Naive thymus-derived CD8-positive, alpha-beta T cell (primary cell): Measurements from ENCODE around the gene B3GALT4. TPM values are rescaled to one million over a fixed set of nuclear protein-coding genes. Genes with fewer than 3 reads are reported as not detected.

ENCODE experiments used
- ATAC-seq, 2 donors: fragments of 150-1000 bp; cut with Tn5 transposase in 1 of 2; sonication (Bioruptor Pico), chemical (Tn5 transposase) in 1 of 2; 1 replicate in 1 of 2; 2 replicates in 1 of 2; pipeline ENCODE4 v1.10.0; 2021; ENCODE audit warnings: mild to moderate bottlenecking in 2 of 2, moderate library complexity in 2 of 2
- POLR2A ChIA-PET: fragments of 350-600 bp; sonication (Branson Sonifier 250); formaldehyde crosslinking; loops from one replicate; lab custom pipeline; 2021; ENCODE audit warnings: antibody characterized with exemption; lab: Charles Lee
- DNase-seq, 10 donors: peaks; one replicate each; pipeline versions ENCODE4 v3.0.0 to v3.0.0-alpha.2; 2020 to 2022
- H3K27ac Mint-ChIP-seq, 10 donors: one replicate each; pipeline ENCODE4 v1.8.0; 2020 to 2022; ENCODE audit warnings: mild to moderate bottlenecking in 10 of 10, mixed read lengths in 10 of 10, moderate library complexity in 4 of 10, inconsistent platforms in 1 of 10
- H3K27me3 Mint-ChIP-seq, 5 donors: one replicate each; pipeline ENCODE4 v1.8.0; 2021 to 2022; ENCODE audit warnings: mixed read lengths in 5 of 5
- H3K36me3 Mint-ChIP-seq, 3 donors: one replicate each; pipeline ENCODE4 v1.8.0; 2020 to 2022; ENCODE audit warnings: mixed read lengths in 3 of 3, mild to moderate bottlenecking in 2 of 3, inconsistent platforms in 1 of 3
- H3K4me1 Mint-ChIP-seq, 4 donors: one replicate each; pipeline ENCODE4 v1.8.0; 2021 to 2022; ENCODE audit warnings: mixed read lengths in 4 of 4
- H3K4me3 Mint-ChIP-seq, 10 donors: one replicate each; pipeline ENCODE4 v1.8.0; 2020 to 2022; ENCODE audit warnings: mild to moderate bottlenecking in 10 of 10, mixed read lengths in 10 of 10, moderate library complexity in 6 of 10, inconsistent platforms in 1 of 10
- H3K9me3 Mint-ChIP-seq, 9 donors: one replicate each; pipeline ENCODE4 v1.8.0; 2020 to 2022; ENCODE audit warnings: mixed read lengths in 9 of 9, mild to moderate bottlenecking in 3 of 9, inconsistent platforms in 1 of 9, moderate library complexity in 1 of 9
- polyA plus RNA-seq, 3 donors: library from polyadenylated mRNA; unstranded; fragments of 300-500 nt; fragmentation: Illumina TruSeq; gene quantifications; one replicate each; pipeline ENCODE4 v1.2.3, GENCODE V29; 2021
- total RNA-seq, 8 experiments: library from RNA in 2 of 8; stranded (reverse) in 2 of 8; gene quantifications; one replicate each; pipeline ENCODE4 v1.2.3 and lab custom pipeline; 2021 to 2026

B3GALT4 gene
- total and polyA plus RNA-seq, 5 experiments from 2014 or later: 14.5 to 41.9 (median 20.4) TPM

DNA sequence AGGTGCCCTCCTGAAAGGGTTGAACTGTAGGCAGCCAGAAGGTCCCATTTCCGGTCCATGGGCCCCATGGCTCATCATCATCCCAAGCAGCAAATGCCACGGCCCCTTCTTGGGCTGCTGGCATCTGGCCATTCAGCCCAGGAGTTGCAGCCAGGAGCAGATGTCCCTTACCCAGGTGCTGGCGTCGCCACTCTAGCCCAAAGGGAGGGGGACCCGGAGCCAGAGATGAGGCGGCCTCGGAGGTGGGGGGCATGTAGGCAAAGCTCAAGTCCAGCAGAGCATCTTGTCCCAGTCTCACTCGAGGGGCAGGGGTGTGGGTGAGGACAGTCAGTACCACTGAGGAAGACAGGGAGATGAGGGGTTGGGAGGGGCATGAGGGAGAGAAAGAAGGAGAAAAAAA lies 28.1 kb downstream of the B3GALT4 start:
- H3K36me3 Mint-ChIP-seq: peaks cover 0 to 85% (median 4%) of the 10 kb centered on the region in 3 donors
- POLR2A ChIA-PET: interaction anchor here (1.2 kb wide), 1 partner anchor 34 kb away, joined by 6 read pairs; the partner anchor contains the start of genes RPS18 and VPS52
- peak overlapping the region in 5 of 10 donors; percentile 23 to 75 (median 44) for H3K27ac Mint-ChIP-seq
- H3K4me3 Mint-ChIP-seq: no peak overlapping the region
- ATAC-seq (no peak), DNase-seq (no peak)
- H3K4me1 Mint-ChIP-seq: peaks cover 20 to 59% (median 51%) of the 10 kb centered on the region in 4 donors
- H3K9me3 Mint-ChIP-seq: no peaks in the 10 kb centered on the region
- no peaks in the 10 kb centered on the region for H3K27me3 Mint-ChIP-seq

DNA sequence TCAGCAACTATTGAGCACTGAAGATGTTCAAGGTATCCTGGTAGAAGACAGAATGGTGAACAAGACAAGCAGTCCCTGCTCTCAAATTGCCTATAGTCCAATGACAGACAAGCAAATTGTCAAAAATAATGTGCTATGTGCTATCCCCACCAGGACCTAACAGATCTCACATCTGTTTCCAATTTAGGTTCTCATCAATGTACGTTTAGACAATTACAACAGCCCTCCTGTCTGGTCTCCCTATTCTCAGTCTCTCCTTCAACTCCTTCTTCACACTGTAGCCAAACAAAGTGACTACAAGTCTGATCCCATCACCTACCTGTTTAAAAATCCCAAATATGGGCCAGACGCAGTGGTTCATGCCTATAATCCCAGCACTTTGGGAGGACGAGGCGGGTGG lies 29.4 kb downstream of the B3GALT4 start:
- Mint-ChIP-seq H3K27ac (peak overlapping the region in 8 of 10 donors; percentile 10 to 68 (median 47)), H3K9me3 (no peaks in the 10 kb centered on the region), H3K36me3 (peaks cover 0 to 84% (median 4%) of the 10 kb centered on the region in 3 donors), H3K27me3 (no peaks in the 10 kb centered on the region), H3K4me3 (no peak overlapping the region), H3K4me1 (peaks cover 18 to 58% (median 48%) of the 10 kb centered on the region in 4 donors)
- ATAC-seq (no peak), DNase-seq (no peak)
- POLR2A ChIA-PET: interaction anchor here (0.7 to 1.4 kb wide), 3 partner anchors 13 to 272 kb away, joined by 3 to 6 read pairs (median 3); partner anchors contain the start of genes RPS18 and VPS52

DNA sequence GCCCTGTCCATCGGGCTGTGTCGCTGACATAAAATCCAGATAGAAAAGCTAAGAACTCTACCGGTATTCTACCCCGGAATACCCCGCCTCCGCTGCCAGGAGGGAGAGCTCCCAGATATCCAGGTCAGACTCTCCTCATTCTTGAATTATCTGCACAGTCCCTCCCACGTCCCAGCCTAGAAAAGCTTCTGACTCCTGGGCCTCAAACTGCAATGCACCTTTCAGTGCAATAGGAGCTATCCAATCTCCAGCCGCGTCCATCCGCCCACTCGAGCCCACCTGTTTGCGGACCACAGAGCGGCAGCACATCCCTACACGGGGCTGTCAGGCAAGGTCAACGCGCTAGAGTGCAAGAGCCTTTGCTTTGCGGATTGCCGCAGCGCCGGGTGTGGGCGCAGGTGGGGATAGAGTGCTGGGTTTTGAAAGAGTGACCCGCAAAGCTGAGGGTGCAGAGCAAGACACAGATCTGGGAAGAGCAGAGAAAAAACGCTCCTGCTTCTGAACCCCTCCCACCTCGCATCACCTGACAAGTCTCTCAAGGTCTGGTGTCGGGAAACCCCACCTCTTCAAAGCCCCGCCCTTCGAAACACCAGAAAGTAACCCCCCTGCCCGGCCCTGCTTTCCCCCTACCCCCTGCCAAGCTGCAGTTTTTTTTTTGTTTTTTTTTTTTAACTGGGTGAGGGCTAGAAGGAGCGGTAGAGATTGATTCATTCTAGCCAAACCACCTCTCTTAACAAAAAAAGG lies 35.6 kb downstream of the B3GALT4 start:
- Mint-ChIP-seq H3K4me1 (peaks cover 17 to 70% (median 65%) of the 10 kb centered on the region in 4 donors), H3K9me3 (no peaks in the 10 kb centered on the region), H3K27me3 (no peaks in the 10 kb centered on the region), H3K4me3 (peak overlapping the region; percentile 95 to 99 (median 98)), H3K27ac (peak overlapping the region; percentile 95 to 100 (median 98)), H3K36me3 (peaks cover 0 to 40% (median 3%) of the 10 kb centered on the region in 3 donors)
- POLR2A ChIA-PET: interaction anchor here (0.5 to 4.9 kb wide), 21 partner anchors 11 to 343 kb away, joined by 3 to 89 read pairs (median 7); partner anchors contain the start of genes B3GALT4, CUTA, PFDN6 and RGL2
- ATAC-seq (peak; percentile 44 to 49), DNase-seq (peak; percentile 66 to 92 (median 85))

DNA sequence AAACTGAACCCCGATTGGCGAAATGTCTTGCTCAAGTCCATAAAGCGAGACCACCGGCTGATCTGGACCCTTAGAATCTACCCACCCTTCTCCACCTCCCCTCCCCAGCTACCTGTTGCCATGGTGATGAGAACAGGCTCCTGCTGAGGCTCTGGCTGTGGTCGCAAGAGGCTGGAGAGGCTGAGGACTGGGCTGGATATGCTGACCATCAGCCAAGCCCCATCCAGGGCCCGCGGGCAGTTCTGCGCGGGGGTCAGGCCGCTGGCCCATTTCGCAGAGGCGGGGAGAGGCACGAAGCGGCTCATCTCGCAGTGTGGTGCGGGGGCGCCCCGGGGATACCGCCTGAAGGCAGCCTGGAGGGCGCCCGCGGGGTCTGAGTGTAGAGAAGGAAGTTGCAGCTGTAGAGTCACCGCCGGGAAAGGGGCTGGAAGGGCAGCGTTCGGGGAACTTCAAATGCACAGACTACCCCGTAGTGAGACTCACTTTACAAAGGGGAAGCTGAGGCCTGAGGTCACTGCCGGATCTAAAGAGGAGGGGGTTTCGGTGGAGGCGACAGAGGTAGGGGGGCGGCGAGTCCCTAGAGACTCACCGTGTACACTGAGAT lies 36.3 kb downstream of the B3GALT4 start:
- H3K36me3 Mint-ChIP-seq: peaks cover 0 to 40% (median 4%) of the 10 kb centered on the region in 3 donors
- DNase-seq (peak in 6 of 10 donors; percentile 26 to 44 (median 42)), ATAC-seq (peak; percentile 6 to 15)
- peak overlapping the region; percentile 95 to 99 (median 98) for H3K4me3 Mint-ChIP-seq
- peaks cover 18 to 71% (median 65%) of the 10 kb centered on the region in 4 donors for H3K4me1 Mint-ChIP-seq
- POLR2A ChIA-PET: interaction anchor here (0.5 to 4.9 kb wide), 21 partner anchors 11 to 343 kb away, joined by 3 to 89 read pairs (median 6); partner anchors contain the start of genes B3GALT4, CUTA, PFDN6 and RGL2
- H3K9me3 Mint-ChIP-seq: no peaks in the 10 kb centered on the region
- H3K27me3 Mint-ChIP-seq: no peaks in the 10 kb centered on the region
- H3K27ac Mint-ChIP-seq: peak overlapping the region; percentile 95 to 100 (median 98)

DNA sequence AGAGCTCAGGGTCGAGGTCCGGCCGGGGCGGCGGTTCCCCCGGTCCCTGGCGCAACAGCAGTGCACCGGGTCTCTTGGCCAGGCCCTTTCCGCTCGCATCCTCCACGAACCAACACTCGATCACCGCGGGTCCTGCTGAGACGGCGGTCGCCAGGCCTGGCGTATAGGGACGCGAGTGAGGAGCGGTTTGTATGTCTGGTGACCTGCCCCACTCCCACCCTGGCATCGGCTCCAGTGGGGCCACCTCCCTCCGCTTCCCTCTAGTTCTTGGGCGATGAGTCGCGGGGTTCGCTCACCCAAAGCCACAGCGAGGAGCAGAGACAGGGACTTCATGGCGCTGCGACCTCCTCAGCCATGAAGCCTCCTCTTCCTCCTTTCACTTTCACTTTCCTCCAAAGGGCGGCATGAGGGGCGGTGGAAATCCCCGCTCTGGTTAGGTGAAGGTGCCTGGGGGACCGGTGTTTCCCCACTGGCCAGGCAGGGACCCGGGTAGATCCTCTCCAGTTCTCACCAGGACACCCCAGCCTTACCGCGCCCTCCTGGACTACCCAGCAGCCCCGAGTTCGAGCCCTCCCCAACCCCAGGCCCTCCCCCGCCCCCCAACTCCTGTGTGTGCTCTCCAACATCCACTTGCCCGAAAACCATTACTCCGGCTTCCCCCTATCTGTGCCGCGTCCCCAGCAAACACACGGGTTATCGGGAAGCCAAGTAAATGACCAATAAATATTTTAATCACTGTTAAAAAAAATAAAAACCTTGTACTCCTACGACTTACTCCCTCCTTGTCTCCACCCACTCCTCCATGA lies 37.0 kb downstream of the B3GALT4 start, which contains the start of gene TAPBP:
Gene TAPBP, minus strand, starts transcription at position 370 of the 806 bp plus-strand sequence. Its CDS starts 37 bp downstream, at position 333.
- Mint-ChIP-seq H3K4me1 (peaks cover 18 to 71% (median 65%) of the 10 kb centered on the region in 4 donors), H3K9me3 (no peaks in the 10 kb centered on the region), H3K27me3 (no peaks in the 10 kb centered on the region), H3K27ac (peak within 1 kb of the TSS; percentile 95 to 100 (median 98)), H3K36me3 (peaks cover 0 to 39% (median 9%) of the 10 kb centered on the region in 3 donors), H3K4me3 (peak within 1 kb of the TSS; percentile 95 to 99 (median 98))
- DNase-seq: peak; percentile 75 to 92 (median 88)
- peak; percentile 61 to 66 for ATAC-seq
- POLR2A ChIA-PET: interaction anchor here (0.9 to 5.3 kb wide), 18 partner anchors 12 to 344 kb away, joined by 3 to 141 read pairs (median 9); partner anchors contain the start of genes B3GALT4, CUTA, PFDN6 and RGL2

DNA sequence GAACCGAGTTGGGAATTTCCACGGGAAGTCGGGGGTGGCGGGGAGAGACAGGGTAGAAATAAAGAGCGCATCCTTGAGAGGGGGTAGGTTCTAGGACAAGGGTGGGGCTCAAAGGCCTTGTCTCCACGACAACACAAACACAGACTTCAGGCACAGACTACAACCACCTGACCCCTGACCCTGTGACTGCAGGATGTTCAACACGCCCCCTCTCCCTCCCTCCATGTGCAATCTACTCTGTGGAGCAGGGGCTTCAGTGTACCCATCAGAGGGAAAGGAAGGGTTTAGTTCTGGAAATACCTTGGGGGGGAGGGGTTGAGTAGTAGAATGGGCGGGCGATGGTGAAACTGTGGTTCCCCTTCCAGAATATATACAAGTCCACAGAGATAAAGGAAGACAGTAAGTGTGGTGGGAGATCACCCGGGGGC lies 37.6 kb downstream of the B3GALT4 start:
- POLR2A ChIA-PET: interaction anchor here (1.1 to 5.3 kb wide), 3 partner anchors 10 to 37 kb away, joined by 4 to 141 read pairs (median 30); partner anchors contain the start of gene B3GALT4

DNA sequence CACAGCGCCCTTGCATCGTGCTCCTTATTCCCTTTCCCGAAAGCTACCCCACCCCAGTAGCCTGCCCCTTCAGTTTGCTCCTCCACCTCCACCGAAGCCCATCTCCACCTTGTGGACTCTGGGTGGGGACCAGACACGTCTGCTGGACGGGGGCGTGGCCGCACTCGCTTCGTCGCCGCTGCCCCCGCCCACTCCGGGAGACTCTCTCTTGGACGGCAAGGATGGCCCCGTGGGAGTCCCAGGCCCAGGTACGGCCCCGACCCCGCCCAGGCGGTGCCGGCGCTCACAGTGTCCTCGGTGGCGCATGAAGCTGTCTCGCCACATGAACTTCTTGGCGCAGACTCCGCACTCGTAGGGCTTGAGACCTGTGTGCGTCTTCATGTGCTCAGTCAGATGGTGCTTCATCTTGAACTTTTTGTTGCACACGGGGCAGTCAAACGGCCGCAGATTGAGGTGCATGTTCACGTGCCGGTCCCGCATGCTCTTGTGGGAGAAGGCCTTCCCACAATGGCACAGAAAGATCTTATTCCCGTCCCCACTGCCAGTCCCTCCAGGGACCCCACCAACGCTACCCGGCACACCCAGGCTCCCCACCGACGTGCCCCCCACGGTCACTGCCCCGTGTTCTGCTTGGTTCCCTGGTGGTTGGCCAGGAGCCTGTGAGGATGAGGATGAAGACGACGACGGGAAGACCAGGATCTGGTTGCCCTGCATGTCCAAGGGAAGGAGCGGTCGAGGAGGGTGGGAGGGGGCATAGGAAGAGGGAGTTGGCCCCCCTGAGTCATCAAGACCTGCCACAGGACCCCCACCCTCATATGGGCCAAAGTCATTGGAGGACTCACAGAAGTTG lies 38.2 kb downstream of the B3GALT4 start:
- H3K9me3 Mint-ChIP-seq: no peaks in the 10 kb centered on the region
- H3K27me3 Mint-ChIP-seq: no peaks in the 10 kb centered on the region
- POLR2A ChIA-PET: interaction anchor here (0.6 to 5.3 kb wide), 8 partner anchors 10 to 43 kb away, joined by 4 to 141 read pairs (median 4); partner anchors contain the start of genes PFDN6, RPS18, VPS52 and WDR46
- H3K4me3 Mint-ChIP-seq: peak overlapping the region; percentile 95 to 100 (median 98)
- peaks cover 28 to 82% (median 74%) of the 10 kb centered on the region in 4 donors for H3K4me1 Mint-ChIP-seq
- ATAC-seq (no peak), DNase-seq (peak in 1 of 10 donors; percentile 21)
- peaks cover 0 to 41% (median 15%) of the 10 kb centered on the region in 3 donors for H3K36me3 Mint-ChIP-seq
- H3K27ac Mint-ChIP-seq: peak overlapping the region; percentile 95 to 100 (median 98)

More for the DNA sequence above, 37.6 kb downstream of the B3GALT4 start:
- Mint-ChIP-seq H3K27me3 (no peaks in the 10 kb centered on the region), H3K4me3 (peak overlapping the region; percentile 95 to 99 (median 98)), H3K36me3 (peaks cover 0 to 41% (median 9%) of the 10 kb centered on the region in 3 donors), H3K9me3 (no peaks in the 10 kb centered on the region), H3K4me1 (peaks cover 22 to 75% (median 69%) of the 10 kb centered on the region in 4 donors), H3K27ac (peak overlapping the region; percentile 95 to 100 (median 98))
- DNase-seq (peak; percentile 40 to 86 (median 75)), ATAC-seq (peak; percentile 32 to 55)

DNA sequence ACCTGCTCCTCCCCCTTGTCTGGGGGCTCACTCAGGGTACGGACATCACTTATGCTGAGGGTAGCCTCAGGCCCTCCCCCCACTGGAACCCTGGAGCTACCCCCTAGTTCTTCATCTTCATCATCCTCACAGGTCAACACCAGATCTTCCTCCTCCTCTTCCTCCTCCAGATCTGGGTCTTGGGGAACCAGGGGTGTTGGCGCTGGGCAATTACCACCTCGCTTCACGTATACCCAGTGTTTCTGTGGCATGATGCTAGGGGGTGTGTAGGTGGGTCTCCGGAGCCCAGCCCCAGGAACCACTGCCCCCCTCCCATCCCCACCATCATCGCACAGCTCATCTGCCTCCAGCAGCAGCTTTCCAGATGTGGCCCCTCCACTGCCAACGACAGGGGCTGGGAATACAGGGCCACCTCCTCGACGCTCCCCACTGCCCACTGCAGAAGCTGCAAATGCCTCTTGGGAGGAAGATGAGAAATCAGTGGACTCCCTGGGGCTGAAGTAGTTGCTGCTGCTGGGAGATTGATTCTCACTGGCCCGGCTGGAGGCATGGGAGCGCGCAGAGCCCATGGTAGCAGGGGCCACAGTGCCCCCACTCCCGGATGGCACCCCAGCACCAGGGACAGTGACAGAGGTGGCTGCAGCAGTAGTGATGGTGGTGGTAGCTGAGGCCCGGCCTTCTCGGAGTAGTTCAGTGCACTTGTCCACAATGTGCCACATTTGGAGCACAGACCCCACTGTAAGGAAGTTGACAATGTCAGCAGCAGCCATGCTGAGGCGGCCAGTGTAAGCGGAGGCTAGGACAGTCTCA lies 39.1 kb downstream of the B3GALT4 start:
- Mint-ChIP-seq H3K4me3 (peak overlapping the region; percentile 70 to 100 (median 97)), H3K4me1 (peaks cover 29 to 85% (median 80%) of the 10 kb centered on the region in 4 donors), H3K36me3 (peaks cover 0 to 42% (median 18%) of the 10 kb centered on the region in 3 donors), H3K27me3 (no peaks in the 10 kb centered on the region), H3K27ac (peak overlapping the region; percentile 83 to 100 (median 98)), H3K9me3 (no peaks in the 10 kb centered on the region)
- DNase-seq: no peak
- no peak for ATAC-seq
- POLR2A ChIA-PET: interaction anchor here (0.6 to 5.3 kb wide), 9 partner anchors 9 to 110 kb away, joined by 3 to 141 read pairs (median 4); partner anchors contain the start of genes PFDN6, RPS18, VPS52 and WDR46

DNA sequence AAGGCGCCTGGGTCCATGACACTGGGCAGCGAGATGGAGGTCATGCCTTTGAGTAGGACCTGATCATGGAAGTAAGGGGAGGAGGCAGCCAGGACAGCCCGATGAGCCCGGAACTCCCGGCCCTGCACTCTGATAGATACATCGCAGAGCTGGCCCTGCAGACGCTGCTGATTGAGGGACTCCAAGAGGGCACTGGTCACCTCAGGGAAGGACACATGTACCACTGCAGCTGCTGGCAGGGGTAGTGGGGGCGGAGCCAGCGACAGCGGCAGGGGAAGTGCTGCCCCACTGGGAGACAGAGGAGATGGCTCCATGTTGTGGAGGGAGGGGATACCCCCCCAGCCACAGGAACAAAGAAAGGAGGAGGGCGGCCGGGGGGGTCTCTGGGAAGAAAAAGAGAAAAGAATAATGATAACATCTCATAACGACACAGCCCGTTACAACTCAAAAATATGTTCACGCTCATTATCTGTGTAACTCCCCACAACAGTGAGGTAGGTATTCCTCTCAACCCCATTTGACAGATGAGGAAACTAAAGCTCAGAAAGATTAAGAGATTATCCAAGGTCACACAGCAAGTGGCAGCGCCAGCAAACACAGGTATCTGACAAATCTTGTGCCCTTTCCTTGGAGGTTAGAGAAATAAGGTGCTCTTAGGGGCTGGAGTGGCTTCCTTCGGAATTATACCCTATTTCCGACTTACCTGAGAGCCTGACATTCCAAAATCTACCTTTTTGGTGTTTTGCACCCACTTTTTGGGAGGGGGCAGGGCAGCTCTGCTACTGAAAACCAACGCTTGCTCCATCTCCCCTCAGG lies 39.9 kb downstream of the B3GALT4 start:
- POLR2A ChIA-PET: interaction anchor here (0.8 to 5.3 kb wide), 18 partner anchors 10 to 472 kb away, joined by 3 to 141 read pairs (median 10); partner anchors contain the start of genes B3GALT4, PFDN6, RGL2 and RPS18
- H3K9me3 Mint-ChIP-seq: no peaks in the 10 kb centered on the region
- peaks cover 32 to 88% (median 82%) of the 10 kb centered on the region in 4 donors for H3K4me1 Mint-ChIP-seq
- peak overlapping the region in 9 of 10 donors; percentile 67 to 100 (median 76) for H3K4me3 Mint-ChIP-seq
- peaks cover 0 to 44% (median 18%) of the 10 kb centered on the region in 3 donors for H3K36me3 Mint-ChIP-seq
- H3K27ac Mint-ChIP-seq: peak overlapping the region; percentile 83 to 100 (median 96)
- H3K27me3 Mint-ChIP-seq: no peaks in the 10 kb centered on the region
- DNase-seq (peak in 1 of 10 donors; percentile 63), ATAC-seq (no peak)
